ENCODE measurements around the gene ULK4.
"Not testable (repeated sequence)": the region's sequence is repeated elsewhere in the genome, so short reads cannot be mapped to it uniquely, and the experiment has no call there.

Gene ULK4

GRCh38 chr3:41418961-41419691 lies 542.8 kb downstream of the ULK4 start:
- DNase-seq = no peak

- no peak for DNase-seq
Observed at GRCh38 chr3:41417574-41417973, 544.3 kb downstream of the ULK4 start.

- no peak for DNase-seq
Observed at GRCh38 chr3:41411065-41411464, 550.8 kb downstream of the ULK4 start.

GRCh38 chr3:41405466-41405865 lies 556.4 kb downstream of the ULK4 start:
- DNase-seq = no peak

GRCh38 chr3:41404582-41404981 lies 557.3 kb downstream of the ULK4 start:
- no peak for DNase-seq

- no peak for DNase-seq
Observed at GRCh38 chr3:41394896-41395295, 567.0 kb downstream of the ULK4 start.

- not testable (repeated sequence) for DNase-seq
Observed at GRCh38 chr3:41370765-41371535, 591.0 kb downstream of the ULK4 start.

- DNase-seq = no peak
Observed at GRCh38 chr3:41370307-41370706, 591.6 kb downstream of the ULK4 start.

- DNase-seq = no peak
Observed at GRCh38 chr3:41369838-41370237, 592.1 kb downstream of the ULK4 start.

GRCh38 chr3:41365973-41366372 lies 595.9 kb downstream of the ULK4 start:
- peak in 1 of 2 experiments; percentile 10 for DNase-seq

- no peak for DNase-seq
Observed at GRCh38 chr3:41364736-41365135, 597.2 kb downstream of the ULK4 start.

GRCh38 chr3:41363830-41364523 lies 597.9 kb downstream of the ULK4 start:
- no peak for DNase-seq

GRCh38 chr3:41362638-41363559 lies 599.0 kb downstream of the ULK4 start:
- DNase-seq = no peak

GRCh38 chr3:41357271-41357670 lies 604.6 kb downstream of the ULK4 start:
- DNase-seq = no peak

GRCh38 chr3:41356775-41357174 lies 605.1 kb downstream of the ULK4 start:
- no peak for DNase-seq

GRCh38 chr3:41352510-41352909 lies 609.4 kb downstream of the ULK4 start:
- no peak for DNase-seq

- no peak for DNase-seq
Observed at GRCh38 chr3:41350441-41350840, 611.5 kb downstream of the ULK4 start.

- no peak for DNase-seq
Observed at GRCh38 chr3:41348401-41348800, 613.5 kb downstream of the ULK4 start.

GRCh38 chr3:41346698-41347270 lies 615.1 kb downstream of the ULK4 start:
- no peak for DNase-seq

- no peak for DNase-seq
Observed at GRCh38 chr3:41345788-41346187, 616.1 kb downstream of the ULK4 start.

GRCh38 chr3:41339758-41340157 lies 622.1 kb downstream of the ULK4 start:
- DNase-seq = no peak

GRCh38 chr3:41338276-41338675 lies 623.6 kb downstream of the ULK4 start:
- DNase-seq = no peak

Data from NCI-H1930 (cell line).